VCaP (cell line): ENCODE data around the gene DHRS1.

Experiments
- H3K27ac ChIP-seq: fragments of 450-650 bp; 2 replicates; pipeline ENCODE4 v1.5.1; 2017
- CTCF ChIP-seq: fragments of 450-650 bp; conservative IDR thresholded peaks from 2 replicates; pipeline ENCODE4 v1.5.1; 2017; ENCODE audit warnings: mild to moderate bottlenecking, moderate library complexity

DHRS1 gene

GRCh38 chr14:24259282-24260025 is 40.1 kb downstream of the DHRS1 start:
- no peak for TF ChIP-seq CTCF
- no peak overlapping the region for H3K27ac ChIP-seq

- H3K27ac ChIP-seq: no peak overlapping the region
- no peak for TF ChIP-seq CTCF
These were observed 40.9 kb downstream of the DHRS1 start for GRCh38 chr14:24258548-24259265.

GRCh38 chr14:24258119-24258518 is 41.5 kb downstream of the DHRS1 start:
- TF ChIP-seq CTCF: no peak
- no peak overlapping the region for H3K27ac ChIP-seq

- TF ChIP-seq CTCF: no peak
These were observed 42.6 kb downstream of the DHRS1 start for GRCh38 chr14:24256960-24257359.

GRCh38 chr14:24255931-24256711 is 43.5 kb downstream of the DHRS1 start:
- H3K27ac ChIP-seq: no peak overlapping the region
- TF ChIP-seq CTCF: no peak

More at GRCh38 chr14:24256960-24257359, 42.6 kb downstream of the DHRS1 start:
- H3K27ac ChIP-seq: no peak overlapping the region

- H3K27ac ChIP-seq: no peak overlapping the region
- TF ChIP-seq CTCF: no peak
These were observed 44.1 kb downstream of the DHRS1 start for GRCh38 chr14:24255438-24255837.
